K562 (cell line): ENCODE results near the gene CASP9. TPM values are rescaled to one million over a fixed set of nuclear protein-coding genes. Genes with fewer than 3 reads are reported as not detected.
A peak's percentile ranks its signal among the peaks of the same experiment; 100 is the strongest.

Experiments used
- ATAC-seq: fragments of 200-7000 bp; cut with Tn5 transposase; 3 replicates; pipeline ENCODE4 v1.9.1; 2020; ENCODE audit warnings: moderate library complexity
- BruUV-seq: library from RNA; stranded (reverse); fragments of 400-500 nt; replicated peaks from 2 replicates; lab custom pipeline; 2021; lab: Mats Ljungman, UMichigan
- CTCF ChIA-PET: fragments of 300-600 bp; formaldehyde crosslinking; extraction: SDS; loops from one replicate; lab custom pipeline; 2021; ENCODE audit warnings: low intra/inter-chr PET ratio; lab: Yijun Ruan, JAX
- POLR2A ChIA-PET: fragments of 300-600, 350-650 bp; sonication (Branson Sonifier 250); formaldehyde crosslinking; extraction: SDS; loops from one replicate; lab custom pipeline; 2021; ENCODE audit warnings: antibody characterized with exemption, inconsistent platforms; lab: Yijun Ruan, JAX
- DNase-seq, 4 experiments: peaks; one replicate each; pipeline versions ENCODE4 v3.0.0 to v3.0.0-alpha.2; 2011 to 2018; ENCODE audit warnings: low spot score in 3 of 4, mixed read lengths in 3 of 4; ENCODE audit errors: extremely low read depth in 1 of 4
- FAIRE-seq: peaks from 2 replicates; lab custom pipeline; 2011; peaks lifted over from hg19 to GRCh38; lab: Jason Lieb, UNC
- H2AFZ ChIP-seq: 2 replicates; pipeline ENCODE4 v1.6.0; 2011; ENCODE audit warnings: low read depth, low read length, control low read depth, inconsistent platforms
- H3K27ac ChIP-seq: fragments of 200-600 bp; 3 replicates; pipeline ENCODE4 v1.8.0; 2011; ENCODE audit warnings: low read depth, mild to moderate bottlenecking, control low read depth, inconsistent platforms, low read length, moderate library complexity, mixed read lengths; ENCODE audit errors: extremely low read depth
- H3K27me3 ChIP-seq, 2 experiments: fragments of 300-600 bp in 1 of 2; 2 replicates in 1 of 2; 3 replicates in 1 of 2; pipeline versions ENCODE4 v1.6.0 to v1.8.0; 2011; ENCODE audit warnings: inconsistent platforms in 2 of 2, low read length in 2 of 2, mild to moderate bottlenecking in 1 of 2, mixed read lengths in 1 of 2, moderate library complexity in 1 of 2; ENCODE audit not compliant: control insufficient read depth in 2 of 2, insufficient read depth in 2 of 2
- H3K36me3 ChIP-seq: fragments of 300-600 bp; 3 replicates; pipeline ENCODE4 v1.8.0; 2011; ENCODE audit warnings: mild to moderate bottlenecking, low read length, inconsistent platforms; ENCODE audit not compliant: control insufficient read depth, insufficient read depth
- H3K4me1 ChIP-seq, 2 experiments: fragments of 200-600 bp in 1 of 2; replicated peaks in 1 of 2; 2 replicates in 1 of 2; 3 replicates in 1 of 2; pipeline versions ENCODE4 v1.5.1 to v1.8.0; 2011; ENCODE audit warnings: inconsistent platforms in 2 of 2, low read length in 2 of 2, mild to moderate bottlenecking in 1 of 2, mixed read lengths in 1 of 2, moderate library complexity in 1 of 2; ENCODE audit not compliant: control insufficient read depth in 2 of 2, insufficient read depth in 2 of 2
- H3K4me2 ChIP-seq: 2 replicates; pipeline ENCODE4 v1.6.1; 2011; ENCODE audit warnings: low read length, control low read depth, inconsistent platforms, mixed read lengths; ENCODE audit not compliant: insufficient read depth
- H3K4me3 ChIP-seq: fragments of 200-600 bp; sonication (generic), shearing (Covaris generic); 2 replicates; pipeline ENCODE4 v1.5.1; 2016; ENCODE audit warnings: control low read depth, inconsistent platforms
- H3K79me2 ChIP-seq: fragments of 200-600 bp; 3 replicates; pipeline ENCODE4 v1.8.0; 2011; ENCODE audit warnings: low read length, inconsistent platforms; ENCODE audit not compliant: control insufficient read depth, insufficient read depth
- H3K9ac ChIP-seq, 2 experiments: 2 replicates each; pipeline versions ENCODE4 v1.6.0 to v1.6.1; 2011; ENCODE audit warnings: low read depth in 2 of 2, low read length in 2 of 2, control low read depth in 1 of 2, inconsistent platforms in 1 of 2, mild to moderate bottlenecking in 1 of 2, mixed read lengths in 1 of 2; ENCODE audit not compliant: insufficient read depth in 1 of 2
- H3K9me1 ChIP-seq: one replicate; pipeline ENCODE4 v1.6.0; 2011; ENCODE audit warnings: inconsistent platforms, mild to moderate bottlenecking, low read length, moderate library complexity; ENCODE audit not compliant: control insufficient read depth, insufficient read depth
- H3K9me3 ChIP-seq: replicated peaks from 2 replicates; pipeline ENCODE4 v1.5.1; 2011; ENCODE audit warnings: low read depth, low read length, inconsistent platforms; ENCODE audit not compliant: control insufficient read depth, insufficient read depth
- H4K20me1 ChIP-seq: replicated peaks from 2 replicates; pipeline ENCODE4 v1.6.1; 2011; ENCODE audit warnings: low read length, inconsistent platforms, mixed read lengths; ENCODE audit not compliant: control insufficient read depth, insufficient read depth
- EP300 ChIP-seq: IDR thresholded peaks from 2 replicates; pipeline ENCODE4 v1.6.1; 2012; ENCODE audit warnings: low read length, improper control_type of control experiment
- ETV5 ChIP-seq: sonication (generic); formaldehyde crosslinking; IDR thresholded peaks from 2 replicates; pipeline ENCODE4 v1.4.0; 2020; ENCODE audit warnings: low read depth, mild to moderate bottlenecking, missing genetic modification reagents
- HNRNPLL ChIP-seq: fragments of 200-400 bp; formaldehyde crosslinking; IDR thresholded peaks from 2 replicates; pipeline ENCODE4 v1.6.1; 2017; ENCODE audit warnings: low read length, low read depth, mild to moderate bottlenecking; ENCODE audit not compliant: poor library complexity, severe bottlenecking
- KLF16 ChIP-seq: IDR thresholded peaks from 2 replicates; pipeline ENCODE4 v1.6.1; 2016; ENCODE audit warnings: antibody characterized with exemption
- MYBL2 ChIP-seq, 2 experiments: fragments of 450-650 bp in 1 of 2; sonication (generic) in 1 of 2; formaldehyde crosslinking in 1 of 2; IDR thresholded peaks; 2 replicates each; pipeline versions ENCODE4 v1.6.1 to v1.8.1; 2017 to 2022; ENCODE audit warnings: borderline replicate concordance in 1 of 2, inconsistent platforms in 1 of 2, low read depth in 1 of 2, mild to moderate bottlenecking in 1 of 2, missing genetic modification reagents in 1 of 2, moderate library complexity in 1 of 2
- NUFIP1 ChIP-seq: fragments of 450-650 bp; IDR thresholded peaks from 2 replicates; pipeline ENCODE4 v1.6.1; 2018; ENCODE audit not compliant: partially characterized antibody
- RBM25 ChIP-seq: fragments of 200-400 bp; formaldehyde crosslinking; IDR thresholded peaks from 2 replicates; pipeline ENCODE4 v1.6.1; 2018; ENCODE audit warnings: low read length, low read depth, moderate library complexity; ENCODE audit not compliant: severe bottlenecking
- ZC3H4 ChIP-seq: sonication (generic); formaldehyde crosslinking; IDR thresholded peaks from 2 replicates; pipeline ENCODE4 v1.9.0; 2021; ENCODE audit warnings: missing genetic modification reagents, borderline replicate concordance
- ZFX ChIP-seq: sonication (generic); formaldehyde crosslinking; IDR thresholded peaks from 2 replicates; pipeline ENCODE4 v1.8.0; 2022; ENCODE audit warnings: mild to moderate bottlenecking, missing genetic modification reagents, moderate library complexity
- WGBS: fragments of 100-300 bp; shearing (Covaris generic); methylation state at CpG from one replicate; pipeline ENCODE4 v1.1.6; 2016; ENCODE audit warnings: low coverage, mixed read lengths; ENCODE audit not compliant: insufficient coverage; ENCODE audit errors: missing lambda C conversion rate; 5-methylcytosine and 5-hydroxymethylcytosine counted together
- in situ Hi-C: fragments of 300-500 bp; cut with MboI; formaldehyde crosslinking; loops from 4 replicates; pipeline ENCODE4 v1.15.0; 2018; ENCODE audit warnings: inconsistent platforms, mixed read lengths
- intact Hi-C: fragments of 100-400 bp; cut with micrococcal nuclease; formaldehyde crosslinking; loops from 2 replicates; pipeline ENCODE4 v1.14.2; 2022
- polyA plus RNA-seq, 8 experiments: library from polyadenylated mRNA; depleted of rRNA in 4 of 8; stranded (reverse) in 5 of 8; unstranded in 3 of 8; fragments of >200 nt; fragmentation: Nextera tagmentation in 2 of 8; fragmentation: Illumina TruSeq in 1 of 8; extraction: Ambion mirVana in 2 of 8; extraction: Trizol in 1 of 8; gene quantifications; 2 replicates each; pipeline versions ENCODE4 v1.2.1 to v1.2.3, GENCODE V29; 2011 to 2014; ENCODE audit warnings: inconsistent platforms in 1 of 8, missing spikeins in 1 of 8
- total RNA-seq, 7 experiments: library from RNA; depleted of rRNA in 6 of 7; stranded (reverse); fragments of >200 nt in 6 of 7; fragmentation: Illumina TruSeq in 2 of 7; extraction: Trizol in 2 of 7; gene quantifications; 2 replicates each; pipeline versions ENCODE4 v1.2.1 to v1.2.3, GENCODE V29; 2011 to 2021; ENCODE audit warnings: low replicate concordance in 1 of 7

The CASP9 gene
- total and polyA plus RNA-seq, 9 of the 15 experiments (the other 6 are each of a cell fraction or from before 2014, with no cell fraction given), result 10.8 to 54.1 (median 30.7) TPM

DNA sequence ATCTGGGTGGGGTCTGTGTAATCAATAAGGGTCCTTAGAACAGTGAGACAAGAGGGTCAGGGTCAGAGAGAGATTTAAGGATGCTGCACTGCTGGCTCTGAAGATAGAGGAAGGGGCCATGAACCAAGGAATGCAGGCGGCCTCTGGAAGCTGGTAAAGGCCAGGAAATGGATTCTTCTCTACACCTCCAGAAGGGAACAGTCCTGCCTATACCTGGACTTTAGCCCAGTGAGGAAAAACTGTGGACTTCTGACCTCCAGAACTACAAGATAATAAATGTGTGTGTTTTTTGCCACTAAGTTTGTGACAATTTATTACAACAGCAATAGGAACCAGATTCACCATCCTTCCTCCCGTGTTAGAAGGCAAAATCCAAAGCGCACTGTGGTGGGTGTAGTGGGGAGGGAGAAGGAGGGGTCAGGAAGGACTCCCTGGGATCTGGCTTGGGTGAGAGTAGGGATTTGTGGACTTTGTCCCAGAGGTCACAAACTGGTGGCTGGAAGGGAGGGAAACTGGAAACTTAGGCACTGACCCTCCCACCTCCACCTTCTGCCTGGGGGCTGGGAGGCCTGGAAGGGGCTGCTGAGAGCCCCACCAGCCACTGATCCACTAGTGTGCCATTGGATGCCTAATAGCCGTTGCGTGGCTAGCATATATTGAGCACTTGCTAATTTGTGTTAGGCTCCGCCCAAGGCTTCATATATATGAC, 72.8 kb downstream of the CASP9 start:
- H3K9ac ChIP-seq, result no peak overlapping the region
- BruUV-seq, result no TSS peak
- H4K20me1 ChIP-seq, result no peaks in the 10 kb centered on the region
- H3K4me1 ChIP-seq, result peaks cover under 1 to 2% of the 10 kb centered on the region in 2 experiments; a peak in 3 of 5 replicates
- no peak for TF ChIP-seq EP300
- peak; percentile 72 for TF ChIP-seq RBM25
- TF ChIP-seq HNRNPLL, result no peak
- H3K36me3 ChIP-seq, result no peaks in the 10 kb centered on the region
- in situ Hi-C loops, result no loop called here
- 36% methylated on average over 6 of the region's 6 CpGs for WGBS
- H3K27me3 ChIP-seq, result no peaks in the 10 kb centered on the region
- ATAC-seq, result no peak
- no peak overlapping the region for H3K4me2 ChIP-seq
- H3K27ac ChIP-seq, result no peak overlapping the region
- POLR2A ChIA-PET, result interaction anchor here (0.7 kb wide), 1 partner anchor 347 kb away, joined by 3 read pairs; no protein-coding TSS in a partner anchor
- intact Hi-C loops, result no loop called here
- H3K9me3 ChIP-seq, result no peaks in the 10 kb centered on the region
- CTCF ChIA-PET, result no interaction called here
- no peak for FAIRE-seq
- H3K9me1 ChIP-seq, result no peaks in the 10 kb centered on the region
- H2AFZ ChIP-seq, result no peak overlapping the region
- no peak overlapping the region for H3K4me3 ChIP-seq
- no peak for DNase-seq
- H3K79me2 ChIP-seq, result no peaks in the 10 kb centered on the region

DNA sequence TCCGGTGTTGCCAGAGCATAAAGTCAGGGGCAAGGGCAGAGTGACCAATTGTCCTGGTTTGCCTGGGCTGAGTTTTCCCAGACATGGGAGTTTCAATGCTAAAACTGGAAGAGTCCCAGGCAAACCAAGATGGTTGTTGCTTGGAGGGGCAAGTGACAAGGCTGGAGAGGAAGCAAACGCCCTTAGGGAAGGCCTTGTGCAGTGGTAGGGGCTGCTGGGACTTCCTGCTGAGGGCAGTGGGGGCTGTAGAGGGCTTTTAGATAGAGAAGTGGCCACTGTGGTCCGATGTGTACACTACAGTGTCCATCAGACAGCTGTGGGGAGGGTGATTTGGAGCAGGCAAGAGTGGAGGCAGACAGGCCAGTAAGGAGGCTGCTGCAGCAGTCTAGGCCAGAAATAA, 74.4 kb downstream of the CASP9 start:
- ChIA-PET CTCF (no interaction called here), POLR2A (interaction anchor here (1.1 kb wide), 1 partner anchor 31 kb away, joined by 3 read pairs; no protein-coding TSS in a partner anchor)
- Histone ChIP-seq H4K20me1 (no peaks in the 10 kb centered on the region), H3K9ac (0 out of 4 replicates have a peak overlapping the region, but pooled peaks of 1 of the 2 experiments have one; percentile 21), H3K27ac (no peak overlapping the region), H3K9me3 (no peaks in the 10 kb centered on the region), H3K4me2 (no peak overlapping the region), H3K79me2 (no peaks in the 10 kb centered on the region), H2AFZ (0 out of 2 replicates have a peak overlapping the region, but pooled peaks have one; percentile 46), H3K36me3 (no peaks in the 10 kb centered on the region), H3K4me3 (no peak overlapping the region), H3K4me1 (peaks cover 2 to 7% of the 10 kb centered on the region in 2 experiments; a peak in 4 of 5 replicates), H3K9me1 (no peaks in the 10 kb centered on the region), H3K27me3 (no peaks in the 10 kb centered on the region)
- peak; percentile 60 for ATAC-seq
- TF ChIP-seq NUFIP1 (no peak), ZC3H4 (CRISPR knock-in tag) (0 out of 2 replicates have a peak, but pooled peaks have one; percentile 39), KLF16 (no peak), MYBL2 (IDR thresholded peaks at IDR 0.05; ENCODE audit: low read depth) (no peak), MYBL2 (CRISPR knock-in tag; IDR thresholded peaks at IDR 0.05; ENCODE audit: borderline replicate concordance) (no peak), ZFX (CRISPR knock-in tag) (0 out of 2 replicates have a peak, but pooled peaks have one; percentile 32), ETV5 (no peak)
- in situ Hi-C loops (no loop called here), intact Hi-C loops (no loop called here)
- no TSS peak for BruUV-seq
- peak in 1 of 4 experiments; percentile 8 for DNase-seq
- WGBS, result 31% methylated on average over 3 of the region's 3 CpGs
- FAIRE-seq, result no peak
